Prostate gland (tissue), 2 donors: ENCODE measurements around the gene PCF11. TPM values are rescaled to one million over a fixed set of nuclear protein-coding genes. Genes with fewer than 3 reads are reported as not detected.

Source experiments
- DNase-seq: peaks from one replicate; pipeline ENCODE4 v3.0.0-alpha.2; 2019; ENCODE audit warnings: low spot score
- H3K27ac ChIP-seq, 2 donors: fragments of 200-600 bp; sonication (generic); 2 replicates each; pipeline ENCODE4 v1.5.1; 2017 to 2019
- H3K27me3 ChIP-seq: fragments of 200-600 bp; sonication (generic); replicated peaks from 2 replicates; pipeline ENCODE4 v1.5.1; 2019; ENCODE audit not compliant: insufficient read depth
- H3K36me3 ChIP-seq, 2 donors: fragments of 200-600 bp; sonication (generic); 1 replicate in 1 of 2; 2 replicates in 1 of 2; pipeline versions ENCODE4 v1.5.1 to v1.8.1; 2017 to 2019
- H3K4me1 ChIP-seq: fragments of 200-600 bp; sonication (generic); replicated peaks from 2 replicates; pipeline ENCODE4 v1.5.1; 2019
- H3K4me3 ChIP-seq, 2 donors: fragments of 200-600 bp; sonication (generic); 2 replicates each; pipeline ENCODE4 v1.5.1; 2017 to 2019
- H3K9me3 ChIP-seq: fragments of 200-600 bp; sonication (generic); 2 replicates; pipeline ENCODE4 v1.5.1; 2017
- CTCF ChIP-seq, 4 experiments: fragments of 200-600 bp in 2 of 4; fragments of 450-650 bp in 2 of 4; sonication (generic) in 2 of 4; IDR thresholded peaks; 1 replicate in 3 of 4; 2 replicates in 1 of 4; pipeline ENCODE4 v1.5.1; 2016 to 2019; ENCODE audit warnings: antibody characterized with exemption in 4 of 4, mild to moderate bottlenecking in 2 of 4, moderate library complexity in 2 of 4
- POLR2A ChIP-seq: fragments of 450-650 bp; IDR thresholded peaks from one replicate; pipeline ENCODE4 v1.6.1; 2016; ENCODE audit warnings: antibody characterized with exemption, mild to moderate bottlenecking
- POLR2AphosphoS5 ChIP-seq: sonication (generic); formaldehyde crosslinking; IDR thresholded peaks from one replicate; pipeline ENCODE4 v1.6.1; 2017; ENCODE audit warnings: antibody characterized with exemption
- WGBS: methylation state at CpG from one replicate; pipeline ENCODE4 v1.1.5; 2018; 5-methylcytosine and 5-hydroxymethylcytosine counted together
- intact Hi-C: fragments of 100-400 bp; cut with DNase I; formaldehyde crosslinking; loops from one replicate; pipeline ENCODE4 v1.14.2; 2022
- total RNA-seq, 2 donors: library from RNA; depleted of rRNA; stranded (reverse); fragments of >200 nt; gene quantifications; one replicate each; pipeline ENCODE4 v1.1.0, GENCODE V29; 2016

Gene PCF11
- total RNA-seq, 2 donors from 2014 or later: 64.1 to 75.2 TPM

- Histone ChIP-seq H3K27me3 (no peaks in the 10 kb centered on the region), H3K27ac (no peak overlapping the region), H3K36me3 (peaks cover 0 to 6% of the 10 kb centered on the region in 2 donors), H3K4me1 (peaks cover 8% of the 10 kb centered on the region), H3K4me3 (no peak overlapping the region), H3K9me3 (no peaks in the 10 kb centered on the region)
- TF ChIP-seq CTCF (IDR thresholded peaks at IDR 0.05) (no peak), POLR2AphosphoS5 (no peak), POLR2A (no peak)
- intact Hi-C loops: loop anchor here (5.0 to 10.0 kb wide), 3 partner anchors 34 to 289 kb away; partner anchors contain the start of genes DDIAS, PCF11, PRCP and RAB30
- no peak for DNase-seq
- 95% methylated on average over 5 of the region's 5 CpGs for WGBS
Observed at GRCh38 chr11:83191491-83191890, 34.6 kb downstream of the PCF11 start.

GRCh38 chr11:83191986-83192385 lies 35.1 kb downstream of the PCF11 start:
- Histone ChIP-seq H3K27ac (peak overlapping the region in 1 of 2 donors; percentile 80), H3K4me1 (peaks cover 10% of the 10 kb centered on the region), H3K27me3 (no peaks in the 10 kb centered on the region), H3K36me3 (peaks cover 0 to 6% of the 10 kb centered on the region in 2 donors), H3K9me3 (no peaks in the 10 kb centered on the region), H3K4me3 (no peak overlapping the region)
- 83% methylated on average over 11 of the region's 11 CpGs for WGBS
- TF ChIP-seq POLR2AphosphoS5 (no peak), CTCF (IDR thresholded peaks at IDR 0.05) (no peak), POLR2A (no peak)
- intact Hi-C loops: loop anchor here (2.0 to 10.0 kb wide), 4 partner anchors 35 to 290 kb away; partner anchors contain the start of genes CCDC90B, DDIAS, PCF11 and PRCP
- DNase-seq: no peak

GRCh38 chr11:83192606-83193245 lies 35.8 kb downstream of the PCF11 start:
- intact Hi-C loops: loop anchor here (2.0 to 10.0 kb wide), 4 partner anchors 35 to 290 kb away; partner anchors contain the start of genes CCDC90B, DDIAS, PCF11 and PRCP
- 10% methylated on average over 8 of the region's 8 CpGs for WGBS
- Histone ChIP-seq H3K27me3 (no peaks in the 10 kb centered on the region), H3K36me3 (peaks cover 0 to 6% of the 10 kb centered on the region in 2 donors), H3K9me3 (no peaks in the 10 kb centered on the region), H3K27ac (peak overlapping the region; percentile 80 to 85), H3K4me3 (peak overlapping the region; percentile 49 to 62), H3K4me1 (peaks cover 10% of the 10 kb centered on the region)
- no peak for DNase-seq
- no peak for TF ChIP-seq POLR2AphosphoS5
- no peak for TF ChIP-seq CTCF (IDR thresholded peaks at IDR 0.05)
- no peak for TF ChIP-seq POLR2A

DNA sequence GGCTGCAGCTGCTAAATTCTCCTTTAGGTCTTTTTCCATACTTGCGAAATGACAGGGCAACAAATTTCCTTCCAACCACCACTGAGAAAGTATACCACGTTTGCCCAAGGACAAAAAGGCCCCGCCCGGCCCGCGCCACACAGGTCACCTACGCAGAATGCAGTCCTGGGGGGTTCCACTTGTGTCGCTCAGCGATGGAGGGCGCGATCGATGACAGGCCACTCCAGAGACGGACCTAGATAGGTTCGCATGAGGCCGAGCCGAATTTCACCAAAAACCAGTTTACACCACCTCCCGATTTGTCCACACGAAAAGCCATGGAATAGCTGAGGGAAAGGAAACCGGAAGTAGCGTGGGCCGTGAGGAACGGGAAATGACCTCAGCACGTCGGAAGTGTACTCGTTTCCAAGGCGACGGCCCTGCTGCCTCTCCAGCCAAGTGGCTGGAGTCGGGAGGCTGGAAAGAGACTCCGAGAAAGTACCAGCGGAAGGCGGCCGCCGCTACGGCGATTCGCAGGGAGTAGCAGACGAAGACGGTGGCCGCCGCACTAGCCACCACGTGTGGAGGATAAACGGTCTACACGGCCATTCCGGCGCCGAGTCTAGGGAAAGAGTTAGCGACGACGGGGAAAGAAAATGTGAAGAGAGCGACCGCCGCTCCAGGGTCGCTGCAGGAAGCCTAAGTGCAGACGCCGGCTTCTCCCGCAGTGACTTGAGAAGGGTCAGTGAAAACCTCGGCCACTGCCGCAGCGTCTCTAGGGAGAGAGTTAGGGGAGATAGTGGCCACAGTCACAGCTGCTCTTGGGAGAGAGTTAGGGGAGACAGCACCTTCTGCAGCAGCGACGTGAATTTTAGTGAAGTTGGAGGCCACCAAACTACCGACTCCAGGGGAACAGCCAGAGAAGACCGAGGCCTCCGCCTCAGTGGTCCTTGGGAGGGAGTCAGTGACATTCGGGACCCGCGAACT lies 36.7 kb downstream of the PCF11 start, which contains the start of gene ANKRD42:
TSS of gene ANKRD42 (plus strand) at position 398 of the 966 bp plus-strand sequence. CDS start 959 bp downstream, outside the sequence.
- peak; percentile 95 for DNase-seq
- Histone ChIP-seq H3K4me1 (peaks cover 10% of the 10 kb centered on the region), H3K27ac (peak within 1 kb of the TSS; percentile 80 to 85), H3K36me3 (peaks cover 0 to 6% of the 10 kb centered on the region in 2 donors), H3K27me3 (no peaks in the 10 kb centered on the region), H3K4me3 (peak within 1 kb of the TSS; percentile 49 to 62), H3K9me3 (no peaks in the 10 kb centered on the region)
- intact Hi-C loops: loop anchor here (2.0 to 10.0 kb wide), 4 partner anchors 36 to 291 kb away; partner anchors contain the start of genes CCDC90B, DDIAS, PCF11 and PRCP
- WGBS: under 1% methylated on average over 66 of the region's 67 CpGs
- TF ChIP-seq POLR2AphosphoS5: peak; percentile 97
- peak; percentile 79 for TF ChIP-seq POLR2A
- peak in 1 of 4 experiments; percentile 12 for TF ChIP-seq CTCF (IDR thresholded peaks at IDR 0.05)
